ENCODE data around the gene TBC1D12.

Gene TBC1D12

GRCh38 chr10:94409021-94409657, 6.8 kb downstream of the TBC1D12 start:
- no peak for DNase-seq

GRCh38 chr10:94411304-94411703, 9.0 kb downstream of the TBC1D12 start:
- DNase-seq: no peak

- DNase-seq: no peak
These were observed 10.1 kb downstream of the TBC1D12 start for GRCh38 chr10:94412449-94412848.

- no peak for DNase-seq
These were observed 11.0 kb downstream of the TBC1D12 start for GRCh38 chr10:94413361-94413760.

GRCh38 chr10:94416896-94417295, 14.6 kb downstream of the TBC1D12 start:
- no peak for DNase-seq

GRCh38 chr10:94417321-94417720, 15.0 kb downstream of the TBC1D12 start:
- no peak for DNase-seq

- no peak for DNase-seq
These were observed 18.2 kb downstream of the TBC1D12 start for GRCh38 chr10:94420516-94420915.

- no peak for DNase-seq
These were observed 18.7 kb downstream of the TBC1D12 start for GRCh38 chr10:94420998-94421528.

- DNase-seq: no peak
These were observed 21.3 kb downstream of the TBC1D12 start for GRCh38 chr10:94423627-94424026.

- DNase-seq: no peak
These were observed 22.5 kb downstream of the TBC1D12 start for GRCh38 chr10:94424714-94425337.

- no peak for DNase-seq
These were observed 23.6 kb downstream of the TBC1D12 start for GRCh38 chr10:94425942-94426341.

GRCh38 chr10:94427166-94427565, 24.8 kb downstream of the TBC1D12 start:
- no peak for DNase-seq

- no peak for DNase-seq
These were observed 26.7 kb downstream of the TBC1D12 start for GRCh38 chr10:94428766-94429707.

- no peak for DNase-seq
These were observed 28.4 kb downstream of the TBC1D12 start for GRCh38 chr10:94430701-94431100.

GRCh38 chr10:94432443-94432842, 30.1 kb downstream of the TBC1D12 start:
- DNase-seq: no peak

GRCh38 chr10:94439275-94439861, 37.0 kb downstream of the TBC1D12 start:
- no peak for DNase-seq

- DNase-seq: no peak
These were observed 37.8 kb downstream of the TBC1D12 start for GRCh38 chr10:94440096-94440495.

- DNase-seq: no peak
These were observed 40.7 kb downstream of the TBC1D12 start for GRCh38 chr10:94443047-94443446.

GRCh38 chr10:94443549-94443948, 41.2 kb downstream of the TBC1D12 start:
- DNase-seq: no peak

- no peak for DNase-seq
These were observed 48.4 kb downstream of the TBC1D12 start for GRCh38 chr10:94450782-94451181.

GRCh38 chr10:94451883-94452519, 49.7 kb downstream of the TBC1D12 start:
- no peak for DNase-seq

- no peak for DNase-seq
These were observed 54.6 kb downstream of the TBC1D12 start for GRCh38 chr10:94456942-94457341.

- DNase-seq: no peak
These were observed 57.0 kb downstream of the TBC1D12 start for GRCh38 chr10:94459385-94459784.

All from GOT3 (cell line).